ENCODE data around the gene SOS2.

DNA sequence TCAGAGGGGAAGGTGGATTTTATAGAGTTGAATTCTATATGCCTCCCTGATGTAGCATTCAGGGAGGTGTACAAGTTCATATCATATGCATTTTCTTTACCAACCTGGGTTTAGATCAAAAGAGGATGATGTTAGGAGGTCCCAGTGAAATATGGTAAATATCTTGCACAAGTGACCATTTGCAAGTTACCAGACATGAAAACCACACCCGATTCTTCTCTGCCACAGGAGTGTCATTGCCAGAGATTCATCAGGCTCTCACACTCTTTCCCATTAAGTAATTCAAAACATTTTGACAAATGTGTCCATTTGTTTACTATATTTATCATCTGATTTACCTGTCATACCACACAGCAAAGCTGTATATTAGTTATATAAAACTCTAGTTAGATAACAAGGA, 159.0 kb downstream of the SOS2 start:
- TF ChIP-seq, protein P1, sequence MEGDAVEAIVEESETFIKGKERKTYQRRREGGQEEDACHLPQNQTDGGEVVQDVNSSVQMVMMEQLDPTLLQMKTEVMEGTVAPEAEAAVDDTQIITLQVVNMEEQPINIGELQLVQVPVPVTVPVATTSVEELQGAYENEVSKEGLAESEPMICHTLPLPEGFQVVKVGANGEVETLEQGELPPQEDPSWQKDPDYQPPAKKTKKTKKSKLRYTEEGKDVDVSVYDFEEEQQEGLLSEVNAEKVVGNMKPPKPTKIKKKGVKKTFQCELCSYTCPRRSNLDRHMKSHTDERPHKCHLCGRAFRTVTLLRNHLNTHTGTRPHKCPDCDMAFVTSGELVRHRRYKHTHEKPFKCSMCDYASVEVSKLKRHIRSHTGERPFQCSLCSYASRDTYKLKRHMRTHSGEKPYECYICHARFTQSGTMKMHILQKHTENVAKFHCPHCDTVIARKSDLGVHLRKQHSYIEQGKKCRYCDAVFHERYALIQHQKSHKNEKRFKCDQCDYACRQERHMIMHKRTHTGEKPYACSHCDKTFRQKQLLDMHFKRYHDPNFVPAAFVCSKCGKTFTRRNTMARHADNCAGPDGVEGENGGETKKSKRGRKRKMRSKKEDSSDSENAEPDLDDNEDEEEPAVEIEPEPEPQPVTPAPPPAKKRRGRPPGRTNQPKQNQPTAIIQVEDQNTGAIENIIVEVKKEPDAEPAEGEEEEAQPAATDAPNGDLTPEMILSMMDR (IDR thresholded peaks at IDR 0.05) = no peak
- TF ChIP-seq POLR2A (IDR thresholded peaks at IDR 0.05) = no peak

Data from lower leg skin (tissue), 3 donors.